H9 (cell line): Measurements from ENCODE around the gene ACOXL. TPM values are rescaled to one million over a fixed set of nuclear protein-coding genes. Genes with fewer than 3 reads are reported as not detected.

Source experiments
- DNase-seq: peaks from one replicate; pipeline ENCODE4 v3.0.0-alpha.2; 2017
- H2AFZ ChIP-seq: one replicate; pipeline ENCODE4 v1.6.1; 2013; ENCODE audit warnings: mild to moderate bottlenecking, low read length, control low read depth, moderate library complexity
- H2AK5ac ChIP-seq: 2 replicates; pipeline ENCODE4 v1.6.1; 2013; ENCODE audit warnings: low read length, control low read depth, mixed read lengths; ENCODE audit not compliant: insufficient read length
- H2BK120ac ChIP-seq: one replicate; pipeline ENCODE4 v1.6.1; 2013; ENCODE audit warnings: low read depth, mild to moderate bottlenecking, low read length, control low read depth, inconsistent platforms; ENCODE audit not compliant: poor library complexity, severe bottlenecking
- H2BK12ac ChIP-seq: 2 replicates; pipeline ENCODE4 v1.6.1; 2013; ENCODE audit warnings: low read length, control low read depth, mixed read lengths, low read depth; ENCODE audit not compliant: insufficient read length
- H2BK15ac ChIP-seq: 2 replicates; pipeline ENCODE4 v1.6.1; 2013; ENCODE audit warnings: low read depth, low read length, control low read depth
- H2BK20ac ChIP-seq: one replicate; pipeline ENCODE4 v1.6.1; 2013; ENCODE audit warnings: low read depth, mild to moderate bottlenecking, low read length, control low read depth, inconsistent platforms; ENCODE audit not compliant: poor library complexity, severe bottlenecking
- H2BK5ac ChIP-seq: 2 replicates; pipeline ENCODE4 v1.6.1; 2013; ENCODE audit warnings: low read length, control low read depth, mixed read lengths; ENCODE audit not compliant: insufficient read length
- H3K14ac ChIP-seq: 2 replicates; pipeline ENCODE4 v1.6.1; 2013; ENCODE audit warnings: low read length, control low read depth; ENCODE audit not compliant: insufficient read depth
- H3K18ac ChIP-seq: 2 replicates; pipeline ENCODE4 v1.6.1; 2013; ENCODE audit warnings: low read depth, mild to moderate bottlenecking, mixed read lengths, low read length, control low read depth; ENCODE audit not compliant: insufficient read length
- H3K23ac ChIP-seq: 2 replicates; pipeline ENCODE4 v1.6.1; 2013; ENCODE audit warnings: low read length, control low read depth, mixed read lengths, low read depth; ENCODE audit not compliant: insufficient read length
- H3K23me2 ChIP-seq: 2 replicates; pipeline ENCODE4 v1.6.1; 2013; ENCODE audit warnings: low read depth, mild to moderate bottlenecking, mixed read lengths, low read length, control low read depth; ENCODE audit not compliant: insufficient read length, poor library complexity, severe bottlenecking
- H3K27ac ChIP-seq: 2 replicates; pipeline ENCODE4 v1.5.1; 2013; ENCODE audit warnings: low read length, control low read depth, mixed read lengths, low read depth; ENCODE audit not compliant: insufficient read length
- H3K27me3 ChIP-seq: 2 replicates; pipeline ENCODE4 v1.6.1; 2013; ENCODE audit warnings: low read length, control low read depth, inconsistent platforms; ENCODE audit not compliant: insufficient read depth
- H3K4ac ChIP-seq: 2 replicates; pipeline ENCODE4 v1.6.1; 2013; ENCODE audit warnings: low read depth, mild to moderate bottlenecking, control low read depth, inconsistent platforms, low read length, moderate library complexity
- H3K4me1 ChIP-seq: 2 replicates; pipeline ENCODE4 v1.6.1; 2013; ENCODE audit warnings: low read length, control low read depth, inconsistent platforms; ENCODE audit not compliant: insufficient read depth
- H3K4me2 ChIP-seq: 2 replicates; pipeline ENCODE4 v1.6.1; 2013; ENCODE audit warnings: low read length, control low read depth, mixed read lengths; ENCODE audit not compliant: insufficient read length, insufficient read depth
- H3K56ac ChIP-seq: 2 replicates; pipeline ENCODE4 v1.6.1; 2013; ENCODE audit warnings: low read depth, mild to moderate bottlenecking, mixed read lengths, low read length, control low read depth; ENCODE audit not compliant: insufficient read length
- H3K79me1 ChIP-seq: 2 replicates; pipeline ENCODE4 v1.6.1; 2013; ENCODE audit warnings: low read depth, mild to moderate bottlenecking, moderate library complexity, low read length, control low read depth, inconsistent platforms; ENCODE audit not compliant: insufficient read depth, poor library complexity, severe bottlenecking
- H3K79me2 ChIP-seq: 2 replicates; pipeline ENCODE4 v1.6.1; 2013; ENCODE audit warnings: low read length, control low read depth, inconsistent platforms; ENCODE audit not compliant: insufficient read depth
- H3K9ac ChIP-seq: 2 replicates; pipeline ENCODE4 v1.6.1; 2013; ENCODE audit warnings: low read length, control low read depth, mixed read lengths; ENCODE audit not compliant: insufficient read length; ENCODE audit errors: extremely low read depth
- H3K9me3 ChIP-seq: one replicate; pipeline ENCODE4 v1.6.1; 2013; ENCODE audit warnings: low read depth, low read length, inconsistent platforms; ENCODE audit not compliant: control insufficient read depth
- H3T11ph ChIP-seq: one replicate; pipeline ENCODE4 v1.6.1; 2013; ENCODE audit warnings: mild to moderate bottlenecking, low read length, control low read depth, inconsistent platforms
- H4K20me1 ChIP-seq: one replicate; pipeline ENCODE4 v1.6.1; 2013; ENCODE audit not compliant: control insufficient read depth, insufficient read length, insufficient read depth
- H4K5ac ChIP-seq: 2 replicates; pipeline ENCODE4 v1.6.1; 2013; ENCODE audit warnings: low read depth, mild to moderate bottlenecking, mixed read lengths, low read length, control low read depth; ENCODE audit not compliant: insufficient read length
- H4K8ac ChIP-seq: replicated peaks from 2 replicates; pipeline ENCODE4 v1.6.1; 2013; ENCODE audit warnings: low read length, control low read depth, mixed read lengths, low read depth; ENCODE audit not compliant: insufficient read length
- H4K91ac ChIP-seq: 2 replicates; pipeline ENCODE4 v1.6.1; 2013; ENCODE audit warnings: low read depth, mild to moderate bottlenecking, moderate library complexity, mixed read lengths, low read length, control low read depth; ENCODE audit not compliant: insufficient read length
- H3K27ac Mint-ChIP-seq, 3 experiments: 2 replicates in 2 of 3; 3 replicates in 1 of 3; pipeline ENCODE4 v1.8.0; 2020 to 2021; ENCODE audit warnings: mixed read lengths in 3 of 3, mild to moderate bottlenecking in 1 of 3, moderate library complexity in 1 of 3
- H3K27me3 Mint-ChIP-seq: 2 replicates; pipeline ENCODE4 v1.8.0; 2021; ENCODE audit warnings: low read depth, mild to moderate bottlenecking, moderate library complexity, mixed read lengths
- H3K36me3 Mint-ChIP-seq, 3 experiments: 2 replicates in 2 of 3; 3 replicates in 1 of 3; pipeline ENCODE4 v1.8.0; 2020 to 2021; ENCODE audit warnings: low read depth in 3 of 3, mixed read lengths in 3 of 3; ENCODE audit not compliant: insufficient read depth in 1 of 3
- H3K4me1 Mint-ChIP-seq, 2 experiments: 2 replicates each; pipeline ENCODE4 v1.8.0; 2020; ENCODE audit warnings: mixed read lengths in 2 of 2
- H3K4me3 Mint-ChIP-seq, 2 experiments: 2 replicates in 1 of 2; 3 replicates in 1 of 2; pipeline ENCODE4 v1.8.0; 2020 to 2021; ENCODE audit warnings: mild to moderate bottlenecking in 2 of 2, mixed read lengths in 2 of 2, moderate library complexity in 1 of 2
- H3K9me3 Mint-ChIP-seq, 2 experiments: 2 replicates in 1 of 2; 3 replicates in 1 of 2; pipeline ENCODE4 v1.8.0; 2020; ENCODE audit warnings: mild to moderate bottlenecking in 2 of 2, mixed read lengths in 2 of 2, moderate library complexity in 1 of 2
- CTCF ChIP-seq: fragments of 200-600 bp; sonication (generic); conservative IDR thresholded peaks from 3 replicates; pipeline ENCODE4 v1.8.0; 2021; ENCODE audit warnings: antibody characterized with exemption, mild to moderate bottlenecking
- WGBS: extraction: QIAGEN DNeasy Blood & Tissue Kit; methylation state at CpG from one replicate; pipeline ENCODE4 v1.1.7; 2013; ENCODE audit warnings: missing lambda C conversion rate, low lambda C conversion rate, mixed read lengths; ENCODE audit not compliant: insufficient read length; ENCODE audit errors: extremely low coverage; 5-methylcytosine and 5-hydroxymethylcytosine counted together
- total RNA-seq: library from RNA; stranded (reverse); gene quantifications from 2 replicates; pipeline ENCODE4 v1.2.1, GENCODE V29; 2021

Gene ACOXL
- total RNA-seq, 1 experiment from 2014 or later, result 37.6 TPM

GRCh38 chr2:110828330-110828729 is 96.0 kb downstream of the ACOXL start:
- Histone ChIP-seq H2AFZ (no peak overlapping the region), H2AK5ac (no peak overlapping the region), H3K79me1 (no peaks in the 10 kb centered on the region), H3T11ph (no peak overlapping the region), H3K56ac (no peak overlapping the region), H3K4me2 (no peak overlapping the region), H2BK5ac (no peak overlapping the region), H2BK120ac (no peak overlapping the region), H3K14ac (no peak overlapping the region), H3K27ac (no peak overlapping the region), H3K9me3 (peaks cover 3% of the 10 kb centered on the region), H3K23me2 (no peaks in the 10 kb centered on the region), H4K91ac (no peak overlapping the region), H2BK12ac (no peak overlapping the region), H3K79me2 (no peaks in the 10 kb centered on the region), H4K8ac (no peak overlapping the region), H3K18ac (no peak overlapping the region), H2BK20ac (no peak overlapping the region), H3K4me1 (no peaks in the 10 kb centered on the region; the same call in 1 of the 2 replicates), H4K20me1 (no peaks in the 10 kb centered on the region), H3K4ac (no peak overlapping the region), H2BK15ac (no peak overlapping the region), H3K23ac (no peak overlapping the region), H4K5ac (no peak overlapping the region), H3K9ac (no peak overlapping the region), H3K27me3 (no peaks in the 10 kb centered on the region)
- H3K27me3 Mint-ChIP-seq, result no peaks in the 10 kb centered on the region
- WGBS, result no CpG with 5 or more reads among the region's 6 CpGs
- peaks cover 3 to 6% of the 10 kb centered on the region in 2 experiments for H3K4me1 Mint-ChIP-seq
- H3K4me3 Mint-ChIP-seq, result no peak overlapping the region
- no peak for DNase-seq
- H3K36me3 Mint-ChIP-seq, result peaks cover 23 to 76% (median 73%) of the 10 kb centered on the region in 3 experiments
- no peak for TF ChIP-seq CTCF
- H3K27ac Mint-ChIP-seq, result no peak overlapping the region
- H3K9me3 Mint-ChIP-seq, result peaks cover 7 to 10% of the 10 kb centered on the region in 2 experiments; a peak in 4 of 5 replicates
